H9 (cell line): ENCODE data around the gene PCNX2. TPM values are rescaled to one million over a fixed set of nuclear protein-coding genes. Genes with fewer than 3 reads are reported as not detected.
A peak's percentile ranks its signal among the peaks of the same experiment; 100 is the strongest.

ENCODE experiments used
- DNase-seq: peaks from one replicate; pipeline ENCODE4 v3.0.0-alpha.2; 2017
- H2AFZ ChIP-seq: one replicate; pipeline ENCODE4 v1.6.1; 2013; ENCODE audit warnings: mild to moderate bottlenecking, low read length, control low read depth, moderate library complexity
- H2AK5ac ChIP-seq: 2 replicates; pipeline ENCODE4 v1.6.1; 2013; ENCODE audit warnings: low read length, control low read depth, mixed read lengths; ENCODE audit not compliant: insufficient read length
- H2BK120ac ChIP-seq: one replicate; pipeline ENCODE4 v1.6.1; 2013; ENCODE audit warnings: low read depth, mild to moderate bottlenecking, low read length, control low read depth, inconsistent platforms; ENCODE audit not compliant: poor library complexity, severe bottlenecking
- H2BK12ac ChIP-seq: 2 replicates; pipeline ENCODE4 v1.6.1; 2013; ENCODE audit warnings: low read length, control low read depth, mixed read lengths, low read depth; ENCODE audit not compliant: insufficient read length
- H2BK15ac ChIP-seq: 2 replicates; pipeline ENCODE4 v1.6.1; 2013; ENCODE audit warnings: low read depth, low read length, control low read depth
- H2BK20ac ChIP-seq: one replicate; pipeline ENCODE4 v1.6.1; 2013; ENCODE audit warnings: low read depth, mild to moderate bottlenecking, low read length, control low read depth, inconsistent platforms; ENCODE audit not compliant: poor library complexity, severe bottlenecking
- H2BK5ac ChIP-seq: 2 replicates; pipeline ENCODE4 v1.6.1; 2013; ENCODE audit warnings: low read length, control low read depth, mixed read lengths; ENCODE audit not compliant: insufficient read length
- H3K14ac ChIP-seq: 2 replicates; pipeline ENCODE4 v1.6.1; 2013; ENCODE audit warnings: low read length, control low read depth; ENCODE audit not compliant: insufficient read depth
- H3K18ac ChIP-seq: 2 replicates; pipeline ENCODE4 v1.6.1; 2013; ENCODE audit warnings: low read depth, mild to moderate bottlenecking, mixed read lengths, low read length, control low read depth; ENCODE audit not compliant: insufficient read length
- H3K23ac ChIP-seq: 2 replicates; pipeline ENCODE4 v1.6.1; 2013; ENCODE audit warnings: low read length, control low read depth, mixed read lengths, low read depth; ENCODE audit not compliant: insufficient read length
- H3K23me2 ChIP-seq: 2 replicates; pipeline ENCODE4 v1.6.1; 2013; ENCODE audit warnings: low read depth, mild to moderate bottlenecking, mixed read lengths, low read length, control low read depth; ENCODE audit not compliant: insufficient read length, poor library complexity, severe bottlenecking
- H3K27ac ChIP-seq: 2 replicates; pipeline ENCODE4 v1.5.1; 2013; ENCODE audit warnings: low read length, control low read depth, mixed read lengths, low read depth; ENCODE audit not compliant: insufficient read length
- H3K27me3 ChIP-seq: 2 replicates; pipeline ENCODE4 v1.6.1; 2013; ENCODE audit warnings: low read length, control low read depth, inconsistent platforms; ENCODE audit not compliant: insufficient read depth
- H3K4ac ChIP-seq: 2 replicates; pipeline ENCODE4 v1.6.1; 2013; ENCODE audit warnings: low read depth, mild to moderate bottlenecking, control low read depth, inconsistent platforms, low read length, moderate library complexity
- H3K4me1 ChIP-seq: 2 replicates; pipeline ENCODE4 v1.6.1; 2013; ENCODE audit warnings: low read length, control low read depth, inconsistent platforms; ENCODE audit not compliant: insufficient read depth
- H3K4me2 ChIP-seq: 2 replicates; pipeline ENCODE4 v1.6.1; 2013; ENCODE audit warnings: low read length, control low read depth, mixed read lengths; ENCODE audit not compliant: insufficient read length, insufficient read depth
- H3K56ac ChIP-seq: 2 replicates; pipeline ENCODE4 v1.6.1; 2013; ENCODE audit warnings: low read depth, mild to moderate bottlenecking, mixed read lengths, low read length, control low read depth; ENCODE audit not compliant: insufficient read length
- H3K79me1 ChIP-seq: 2 replicates; pipeline ENCODE4 v1.6.1; 2013; ENCODE audit warnings: low read depth, mild to moderate bottlenecking, moderate library complexity, low read length, control low read depth, inconsistent platforms; ENCODE audit not compliant: insufficient read depth, poor library complexity, severe bottlenecking
- H3K79me2 ChIP-seq: 2 replicates; pipeline ENCODE4 v1.6.1; 2013; ENCODE audit warnings: low read length, control low read depth, inconsistent platforms; ENCODE audit not compliant: insufficient read depth
- H3K9ac ChIP-seq: 2 replicates; pipeline ENCODE4 v1.6.1; 2013; ENCODE audit warnings: low read length, control low read depth, mixed read lengths; ENCODE audit not compliant: insufficient read length; ENCODE audit errors: extremely low read depth
- H3K9me3 ChIP-seq: one replicate; pipeline ENCODE4 v1.6.1; 2013; ENCODE audit warnings: low read depth, low read length, inconsistent platforms; ENCODE audit not compliant: control insufficient read depth
- H3T11ph ChIP-seq: one replicate; pipeline ENCODE4 v1.6.1; 2013; ENCODE audit warnings: mild to moderate bottlenecking, low read length, control low read depth, inconsistent platforms
- H4K20me1 ChIP-seq: one replicate; pipeline ENCODE4 v1.6.1; 2013; ENCODE audit not compliant: control insufficient read depth, insufficient read length, insufficient read depth
- H4K5ac ChIP-seq: 2 replicates; pipeline ENCODE4 v1.6.1; 2013; ENCODE audit warnings: low read depth, mild to moderate bottlenecking, mixed read lengths, low read length, control low read depth; ENCODE audit not compliant: insufficient read length
- H4K8ac ChIP-seq: replicated peaks from 2 replicates; pipeline ENCODE4 v1.6.1; 2013; ENCODE audit warnings: low read length, control low read depth, mixed read lengths, low read depth; ENCODE audit not compliant: insufficient read length
- H4K91ac ChIP-seq: 2 replicates; pipeline ENCODE4 v1.6.1; 2013; ENCODE audit warnings: low read depth, mild to moderate bottlenecking, moderate library complexity, mixed read lengths, low read length, control low read depth; ENCODE audit not compliant: insufficient read length
- H3K27ac Mint-ChIP-seq, 3 experiments: 2 replicates in 2 of 3; 3 replicates in 1 of 3; pipeline ENCODE4 v1.8.0; 2020 to 2021; ENCODE audit warnings: mixed read lengths in 3 of 3, mild to moderate bottlenecking in 1 of 3, moderate library complexity in 1 of 3
- H3K27me3 Mint-ChIP-seq: 2 replicates; pipeline ENCODE4 v1.8.0; 2021; ENCODE audit warnings: low read depth, mild to moderate bottlenecking, moderate library complexity, mixed read lengths
- H3K36me3 Mint-ChIP-seq, 3 experiments: 2 replicates in 2 of 3; 3 replicates in 1 of 3; pipeline ENCODE4 v1.8.0; 2020 to 2021; ENCODE audit warnings: low read depth in 3 of 3, mixed read lengths in 3 of 3; ENCODE audit not compliant: insufficient read depth in 1 of 3
- H3K4me1 Mint-ChIP-seq, 2 experiments: 2 replicates each; pipeline ENCODE4 v1.8.0; 2020; ENCODE audit warnings: mixed read lengths in 2 of 2
- H3K4me3 Mint-ChIP-seq, 2 experiments: 2 replicates in 1 of 2; 3 replicates in 1 of 2; pipeline ENCODE4 v1.8.0; 2020 to 2021; ENCODE audit warnings: mild to moderate bottlenecking in 2 of 2, mixed read lengths in 2 of 2, moderate library complexity in 1 of 2
- H3K9me3 Mint-ChIP-seq, 2 experiments: 2 replicates in 1 of 2; 3 replicates in 1 of 2; pipeline ENCODE4 v1.8.0; 2020; ENCODE audit warnings: mild to moderate bottlenecking in 2 of 2, mixed read lengths in 2 of 2, moderate library complexity in 1 of 2
- WGBS: extraction: QIAGEN DNeasy Blood & Tissue Kit; methylation state at CpG from one replicate; pipeline ENCODE4 v1.1.7; 2013; ENCODE audit warnings: missing lambda C conversion rate, low lambda C conversion rate, mixed read lengths; ENCODE audit not compliant: insufficient read length; ENCODE audit errors: extremely low coverage; 5-methylcytosine and 5-hydroxymethylcytosine counted together
- total RNA-seq: library from RNA; stranded (reverse); gene quantifications from 2 replicates; pipeline ENCODE4 v1.2.1, GENCODE V29; 2021
- TF ChIP-seq, protein P1 (sequence below): fragments of 200-600 bp; sonication (generic); conservative IDR thresholded peaks from 3 replicates; pipeline ENCODE4 v1.8.0; 2021; ENCODE audit warnings: antibody characterized with exemption, mild to moderate bottlenecking

Gene PCNX2
- total RNA-seq, 1 experiment from 2014 or later, result 45.1 TPM

DNA sequence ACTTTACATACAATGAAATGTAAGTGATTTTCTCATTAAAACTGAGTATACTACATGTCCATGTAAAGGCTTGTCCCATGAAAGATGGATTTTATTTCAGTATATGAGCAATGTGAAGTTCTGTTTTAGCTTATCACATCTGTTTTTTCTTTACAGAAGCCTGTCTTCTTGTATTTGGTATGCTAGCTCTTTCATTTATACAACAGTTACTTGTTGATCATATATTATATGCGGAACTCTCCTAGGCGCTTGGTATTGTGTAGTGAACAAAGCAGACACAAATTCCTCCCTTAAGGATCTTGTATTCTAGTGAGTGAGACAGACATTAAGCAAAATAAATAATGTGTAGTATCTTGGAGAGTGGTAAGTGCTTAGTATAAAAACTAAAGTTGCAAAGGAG is 42.6 kb upstream of the PCNX2 start:
- no peak overlapping the region for H2BK15ac ChIP-seq
- Mint-ChIP-seq H3K36me3 (no peaks in the 10 kb centered on the region; a peak in 2 of 7 replicates), H3K4me3 (no peak overlapping the region), H3K9me3 (no peaks in the 10 kb centered on the region), H3K27me3 (no peaks in the 10 kb centered on the region), H3K27ac (peak overlapping the region in 1 of 3 experiments; percentile 15; a peak in 2 of 7 replicates), H3K4me1 (peaks cover 28 to 35% of the 10 kb centered on the region in 2 experiments)
- H3K4me2 ChIP-seq, result no peak overlapping the region
- peaks cover 4% of the 10 kb centered on the region for H4K20me1 ChIP-seq
- H3K23me2 ChIP-seq, result no peaks in the 10 kb centered on the region
- no peak overlapping the region for H3K27ac ChIP-seq
- peaks cover 6% of the 10 kb centered on the region; the same call in 1 of the 2 replicates for H3K4me1 ChIP-seq
- no peaks in the 10 kb centered on the region for H3K9me3 ChIP-seq
- no peak overlapping the region for H2BK5ac ChIP-seq
- H4K5ac ChIP-seq, result no peak overlapping the region
- no peaks in the 10 kb centered on the region for H3K79me1 ChIP-seq
- WGBS, result no CpG with 5 or more reads among the region's 2 CpGs
- no peak overlapping the region for H3K9ac ChIP-seq
- H4K91ac ChIP-seq, result no peak overlapping the region
- no peak overlapping the region for H3T11ph ChIP-seq
- no peak overlapping the region for H2AFZ ChIP-seq
- peaks cover 21% of the 10 kb centered on the region; the same call in 1 of the 2 replicates for H3K79me2 ChIP-seq
- TF ChIP-seq, protein P1, sequence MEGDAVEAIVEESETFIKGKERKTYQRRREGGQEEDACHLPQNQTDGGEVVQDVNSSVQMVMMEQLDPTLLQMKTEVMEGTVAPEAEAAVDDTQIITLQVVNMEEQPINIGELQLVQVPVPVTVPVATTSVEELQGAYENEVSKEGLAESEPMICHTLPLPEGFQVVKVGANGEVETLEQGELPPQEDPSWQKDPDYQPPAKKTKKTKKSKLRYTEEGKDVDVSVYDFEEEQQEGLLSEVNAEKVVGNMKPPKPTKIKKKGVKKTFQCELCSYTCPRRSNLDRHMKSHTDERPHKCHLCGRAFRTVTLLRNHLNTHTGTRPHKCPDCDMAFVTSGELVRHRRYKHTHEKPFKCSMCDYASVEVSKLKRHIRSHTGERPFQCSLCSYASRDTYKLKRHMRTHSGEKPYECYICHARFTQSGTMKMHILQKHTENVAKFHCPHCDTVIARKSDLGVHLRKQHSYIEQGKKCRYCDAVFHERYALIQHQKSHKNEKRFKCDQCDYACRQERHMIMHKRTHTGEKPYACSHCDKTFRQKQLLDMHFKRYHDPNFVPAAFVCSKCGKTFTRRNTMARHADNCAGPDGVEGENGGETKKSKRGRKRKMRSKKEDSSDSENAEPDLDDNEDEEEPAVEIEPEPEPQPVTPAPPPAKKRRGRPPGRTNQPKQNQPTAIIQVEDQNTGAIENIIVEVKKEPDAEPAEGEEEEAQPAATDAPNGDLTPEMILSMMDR, result no peak
- no peak overlapping the region for H3K4ac ChIP-seq
- H2AK5ac ChIP-seq, result no peak overlapping the region
- H2BK12ac ChIP-seq, result no peak overlapping the region
- H2BK120ac ChIP-seq, result no peak overlapping the region
- DNase-seq, result no peak
- no peak overlapping the region for H2BK20ac ChIP-seq
- no peak overlapping the region for H3K14ac ChIP-seq
- no peak overlapping the region for H4K8ac ChIP-seq
- no peak overlapping the region for H3K56ac ChIP-seq
- H3K27me3 ChIP-seq, result no peaks in the 10 kb centered on the region
- H3K23ac ChIP-seq, result no peak overlapping the region
- no peak overlapping the region for H3K18ac ChIP-seq
